ENCODE measurements around the gene MALRD1. TPM values are rescaled to one million over a fixed set of nuclear protein-coding genes. Genes with fewer than 3 reads are reported as not detected.
"Not testable (repeated sequence)": the region's sequence is repeated elsewhere in the genome, so short reads cannot be mapped to it uniquely, and the experiment has no call there.

The MALRD1 gene
- total RNA-seq, 2 experiments from 2014 or later = not detected

DNA sequence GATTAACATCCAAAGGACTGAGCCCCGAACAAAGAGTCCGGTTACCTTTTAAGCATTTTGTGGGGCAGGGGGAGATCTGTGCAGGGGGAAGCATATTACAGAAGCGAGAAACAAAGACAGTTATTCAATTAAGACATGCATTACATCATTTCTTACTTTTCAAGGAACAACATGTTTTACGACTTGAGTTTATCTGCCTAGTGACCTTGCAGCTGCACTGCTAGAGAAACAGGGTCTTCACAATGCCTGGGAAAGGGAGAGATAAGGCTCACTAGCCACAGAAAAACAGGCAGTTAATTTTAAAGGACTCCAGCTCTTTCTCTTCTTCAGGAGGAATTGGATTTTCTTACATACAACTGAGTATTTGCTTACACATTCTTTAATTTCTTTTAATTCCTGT, 693.5 kb downstream of the MALRD1 start:
- H3K4me3 Mint-ChIP-seq; ATAC-seq (ENCODE audit: low read depth); DNase-seq; H3K27me3 Mint-ChIP-seq; POLR2A ChIA-PET; H3K36me3 Mint-ChIP-seq; H3K4me1 Mint-ChIP-seq; H3K27ac Mint-ChIP-seq; H3K9me3 Mint-ChIP-seq: not testable (repeated sequence)

- ATAC-seq (ENCODE audit: low read depth) = no peak
- Mint-ChIP-seq H3K36me3 (no peaks in the 10 kb centered on the region), H3K4me1 (no peaks in the 10 kb centered on the region), H3K27me3 (no peaks in the 10 kb centered on the region), H3K27ac (no peak overlapping the region), H3K4me3 (no peak overlapping the region), H3K9me3 (peaks cover 1% of the 10 kb centered on the region)
- POLR2A ChIA-PET = no interaction called here
- DNase-seq = no peak
These were observed 697.1 kb downstream of the MALRD1 start for GRCh38 chr10:19745672-19746071.

DNA sequence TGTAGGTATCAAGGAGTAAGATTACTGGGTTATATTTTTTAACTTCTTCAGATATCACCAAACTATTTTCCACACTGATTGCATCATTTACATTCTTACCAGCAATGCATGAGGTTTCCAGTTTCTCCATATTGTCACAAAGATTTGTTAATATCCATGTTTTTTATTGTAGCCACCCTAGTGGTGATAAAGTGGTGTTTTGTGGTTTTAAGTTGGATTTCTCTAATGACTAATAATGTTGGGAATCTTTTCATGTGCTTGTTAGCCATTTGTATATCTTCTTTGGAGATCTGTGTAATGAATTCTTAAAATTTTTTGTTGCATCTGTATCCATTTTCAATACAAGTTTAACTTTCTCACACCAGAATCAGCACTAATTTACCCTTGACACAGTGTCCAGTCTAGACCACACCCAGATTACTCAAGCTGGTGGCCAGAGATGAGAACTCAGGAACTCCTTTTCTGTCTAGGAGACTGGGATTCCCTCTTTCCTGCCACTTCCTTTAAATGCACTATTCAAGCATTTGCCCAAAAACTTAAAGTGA, 700.7 kb downstream of the MALRD1 start:
- H3K36me3 Mint-ChIP-seq = no peaks in the 10 kb centered on the region
- H3K27ac Mint-ChIP-seq = no peak overlapping the region
- POLR2A ChIA-PET = no interaction called here
- no peaks in the 10 kb centered on the region for H3K4me1 Mint-ChIP-seq
- DNase-seq (no peak), ATAC-seq (ENCODE audit: low read depth) (no peak)
- no peaks in the 10 kb centered on the region for H3K27me3 Mint-ChIP-seq
- no peak overlapping the region for H3K4me3 Mint-ChIP-seq
- no peaks in the 10 kb centered on the region for H3K9me3 Mint-ChIP-seq

DNA sequence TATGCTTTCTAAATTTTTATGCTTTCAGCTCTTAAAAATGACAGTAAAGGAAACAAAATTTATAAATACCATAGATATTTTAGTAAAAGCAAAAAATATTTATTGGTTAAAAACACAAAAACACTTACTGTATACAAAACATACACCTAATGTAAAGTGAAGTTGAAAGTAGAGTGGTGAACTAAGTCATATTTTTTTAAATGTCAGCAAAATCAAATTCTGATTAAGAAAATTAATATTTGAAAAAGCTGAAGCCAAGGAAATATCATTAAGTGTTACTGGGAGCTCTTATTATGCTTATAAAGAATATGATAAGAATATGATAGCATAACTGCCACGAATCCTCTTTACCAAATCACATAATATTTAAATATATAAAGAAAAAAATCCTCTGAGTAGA, 702.4 kb downstream of the MALRD1 start:
- Mint-ChIP-seq H3K4me1 (no peaks in the 10 kb centered on the region), H3K27ac (no peak overlapping the region), H3K4me3 (no peak overlapping the region), H3K27me3 (no peaks in the 10 kb centered on the region), H3K36me3 (no peaks in the 10 kb centered on the region), H3K9me3 (no peaks in the 10 kb centered on the region)
- DNase-seq (no peak), ATAC-seq (ENCODE audit: low read depth) (no peak)
- POLR2A ChIA-PET = no interaction called here

GRCh38 chr10:19756919-19757318, 708.3 kb downstream of the MALRD1 start:
- no peak overlapping the region for H3K27ac Mint-ChIP-seq
- H3K9me3 Mint-ChIP-seq = no peaks in the 10 kb centered on the region
- H3K27me3 Mint-ChIP-seq = no peaks in the 10 kb centered on the region
- no peak overlapping the region for H3K4me3 Mint-ChIP-seq
- ATAC-seq (ENCODE audit: low read depth) (no peak), DNase-seq (no peak)
- no peaks in the 10 kb centered on the region for H3K36me3 Mint-ChIP-seq
- H3K4me1 Mint-ChIP-seq = no peaks in the 10 kb centered on the region
- POLR2A ChIA-PET = no interaction called here

GRCh38 chr10:19762026-19762425, 713.4 kb downstream of the MALRD1 start:
- POLR2A ChIA-PET = no interaction called here
- no peak overlapping the region for H3K4me3 Mint-ChIP-seq

GRCh38 chr10:19764111-19764510, 715.5 kb downstream of the MALRD1 start:
- Mint-ChIP-seq H3K27me3 (no peaks in the 10 kb centered on the region), H3K4me1 (no peaks in the 10 kb centered on the region), H3K36me3 (no peaks in the 10 kb centered on the region), H3K27ac (no peak overlapping the region), H3K9me3 (no peaks in the 10 kb centered on the region), H3K4me3 (no peak overlapping the region)
- ATAC-seq (ENCODE audit: low read depth) (no peak), DNase-seq (no peak)
- POLR2A ChIA-PET = no interaction called here

More at GRCh38 chr10:19762026-19762425, 713.4 kb downstream of the MALRD1 start:
- no peaks in the 10 kb centered on the region for H3K9me3 Mint-ChIP-seq
- no peak overlapping the region for H3K27ac Mint-ChIP-seq
- ATAC-seq (ENCODE audit: low read depth) (no peak), DNase-seq (no peak)
- no peaks in the 10 kb centered on the region for H3K4me1 Mint-ChIP-seq
- H3K27me3 Mint-ChIP-seq = no peaks in the 10 kb centered on the region
- no peaks in the 10 kb centered on the region for H3K36me3 Mint-ChIP-seq

GRCh38 chr10:19767876-19768275, 719.3 kb downstream of the MALRD1 start:
- H3K36me3 Mint-ChIP-seq = no peaks in the 10 kb centered on the region
- H3K4me1 Mint-ChIP-seq = no peaks in the 10 kb centered on the region
- ATAC-seq (ENCODE audit: low read depth) (no peak), DNase-seq (no peak)
- no peaks in the 10 kb centered on the region for H3K9me3 Mint-ChIP-seq
- no peak overlapping the region for H3K4me3 Mint-ChIP-seq
- no peak overlapping the region for H3K27ac Mint-ChIP-seq
- H3K27me3 Mint-ChIP-seq = no peaks in the 10 kb centered on the region
- POLR2A ChIA-PET = no interaction called here

GRCh38 chr10:19769826-19770225, 721.2 kb downstream of the MALRD1 start:
- not testable (repeated sequence) for H3K27ac Mint-ChIP-seq

DNA sequence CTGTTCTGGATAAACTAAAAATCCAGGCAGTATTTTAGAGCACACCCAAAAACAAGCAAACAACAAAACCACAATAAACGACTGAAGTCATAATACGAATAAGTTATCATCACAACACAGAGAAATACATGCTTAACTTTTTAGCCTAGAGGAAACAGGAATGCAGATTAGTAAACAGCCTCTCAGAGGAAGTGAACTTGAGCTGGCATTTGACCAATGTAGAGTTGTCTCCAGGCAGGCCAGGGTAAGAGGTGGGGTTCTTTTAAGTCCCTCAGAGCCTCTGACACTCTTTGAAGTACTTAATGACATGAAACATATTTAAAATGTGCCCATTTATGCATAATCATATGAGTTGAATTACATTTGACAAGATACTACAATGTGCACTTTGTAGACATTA, 724.4 kb downstream of the MALRD1 start:
- H3K36me3 Mint-ChIP-seq = no peaks in the 10 kb centered on the region
- H3K9me3 Mint-ChIP-seq = peaks cover 2% of the 10 kb centered on the region
- no peaks in the 10 kb centered on the region for H3K4me1 Mint-ChIP-seq
- POLR2A ChIA-PET = no interaction called here
- H3K27ac Mint-ChIP-seq = no peak overlapping the region
- no peak for ATAC-seq (ENCODE audit: low read depth)
- DNase-seq = no peak
- no peaks in the 10 kb centered on the region for H3K27me3 Mint-ChIP-seq
- no peak overlapping the region for H3K4me3 Mint-ChIP-seq

More at GRCh38 chr10:19769826-19770225, 721.2 kb downstream of the MALRD1 start:
- H3K36me3 Mint-ChIP-seq; H3K9me3 Mint-ChIP-seq; ATAC-seq (ENCODE audit: low read depth); POLR2A ChIA-PET; H3K4me1 Mint-ChIP-seq; DNase-seq; H3K27me3 Mint-ChIP-seq; H3K4me3 Mint-ChIP-seq: not testable (repeated sequence)

DNA sequence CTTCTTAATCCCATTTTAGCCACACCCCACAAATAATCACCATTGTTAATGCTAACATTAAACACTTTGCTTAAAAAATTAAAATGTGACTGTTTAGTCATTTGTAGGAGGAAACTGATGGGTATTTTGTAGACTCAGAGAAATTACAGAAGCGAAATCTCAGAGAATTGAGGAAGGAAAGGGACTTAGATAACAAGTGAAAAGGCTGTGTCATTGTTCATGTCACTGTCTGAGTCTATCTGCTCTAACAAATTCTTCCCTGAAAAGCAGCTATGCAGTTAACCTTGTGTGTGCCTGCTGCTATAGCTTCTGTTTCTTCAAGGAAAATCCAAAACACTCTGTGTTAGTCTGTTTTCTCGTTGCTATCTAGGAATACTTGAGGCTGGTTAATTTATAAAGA, 726.7 kb downstream of the MALRD1 start:
- POLR2A ChIA-PET = no interaction called here
- Mint-ChIP-seq H3K4me3 (no peak overlapping the region), H3K27ac (no peak overlapping the region), H3K9me3 (peaks cover 2% of the 10 kb centered on the region), H3K27me3 (no peaks in the 10 kb centered on the region), H3K4me1 (no peaks in the 10 kb centered on the region), H3K36me3 (no peaks in the 10 kb centered on the region)
- DNase-seq = no peak
- no peak for ATAC-seq (ENCODE audit: low read depth)

- H3K27ac Mint-ChIP-seq = no peak overlapping the region
- POLR2A ChIA-PET = no interaction called here
- H3K9me3 Mint-ChIP-seq = peaks cover 5% of the 10 kb centered on the region
- H3K27me3 Mint-ChIP-seq = no peaks in the 10 kb centered on the region
- ATAC-seq (ENCODE audit: low read depth) (no peak), DNase-seq (no peak)
- peaks cover 1% of the 10 kb centered on the region for H3K4me1 Mint-ChIP-seq
- H3K4me3 Mint-ChIP-seq = no peak overlapping the region
- H3K36me3 Mint-ChIP-seq = no peaks in the 10 kb centered on the region
These were observed 729.2 kb downstream of the MALRD1 start for GRCh38 chr10:19777806-19778205.

- Mint-ChIP-seq H3K9me3 (peaks cover 5% of the 10 kb centered on the region), H3K27ac (no peak overlapping the region), H3K4me3 (no peak overlapping the region), H3K36me3 (no peaks in the 10 kb centered on the region), H3K4me1 (peaks cover 1% of the 10 kb centered on the region), H3K27me3 (no peaks in the 10 kb centered on the region)
- ATAC-seq (ENCODE audit: low read depth) (no peak), DNase-seq (no peak)
- POLR2A ChIA-PET = no interaction called here
These were observed 730.4 kb downstream of the MALRD1 start for GRCh38 chr10:19778996-19779395.

- ATAC-seq (ENCODE audit: low read depth) = no peak
- H3K4me1 Mint-ChIP-seq = peaks cover 1% of the 10 kb centered on the region
- no peak overlapping the region for H3K27ac Mint-ChIP-seq
These were observed 734.0 kb downstream of the MALRD1 start for GRCh38 chr10:19782430-19783089.

More at GRCh38 chr10:19782430-19783089, 734.0 kb downstream of the MALRD1 start:
- POLR2A ChIA-PET = no interaction called here
- no peak for DNase-seq
- H3K4me3 Mint-ChIP-seq = no peak overlapping the region
- H3K36me3 Mint-ChIP-seq = no peaks in the 10 kb centered on the region
- H3K27me3 Mint-ChIP-seq = no peaks in the 10 kb centered on the region
- peaks cover 3% of the 10 kb centered on the region for H3K9me3 Mint-ChIP-seq
